PC-3 (cell line): Measurements from ENCODE around the gene HEXB. TPM values are rescaled to one million over a fixed set of nuclear protein-coding genes. Genes with fewer than 3 reads are reported as not detected.
A peak's percentile ranks its signal among the peaks of the same experiment; 100 is the strongest.

ENCODE experiments used
- ATAC-seq: fragments of 200-7000 bp; cut with Tn5 transposase; 2 replicates; pipeline ENCODE4 v1.9.1; 2020; ENCODE audit warnings: mild to moderate bottlenecking, moderate library complexity
- BruUV-seq: library from RNA; stranded (reverse); fragments of 400-500 nt; replicated peaks from 2 replicates; lab custom pipeline; 2021; lab: Mats Ljungman, UMichigan
- CTCF ChIA-PET: fragments of 300-600 bp; sonication (Branson Sonifier 250); formaldehyde crosslinking; loops from one replicate; lab custom pipeline; 2022; ENCODE audit warnings: antibody characterized with exemption; lab: Charles Lee
- POLR2A ChIA-PET: fragments of 300-600 bp; sonication (Branson Sonifier 250); formaldehyde crosslinking; loops from one replicate; lab custom pipeline; 2022; ENCODE audit warnings: antibody characterized with exemption; ENCODE audit not compliant: unreplicated experiment; lab: Charles Lee
- DNase-seq: peaks from one replicate; pipeline ENCODE4 v3.0.0-alpha.2; 2015
- H2AFZ ChIP-seq: fragments of 300-600 bp; sonication (generic); 2 replicates; pipeline ENCODE4 v1.6.0; 2016; ENCODE audit warnings: antibody characterized with exemption, low read length
- H3F3A ChIP-seq: fragments of 300-600 bp; sonication (generic); one replicate; pipeline ENCODE4 v1.6.0; 2017; ENCODE audit warnings: antibody characterized with exemption, low read length, control low read depth, mild to moderate bottlenecking; ENCODE audit not compliant: unreplicated experiment
- H3K27ac ChIP-seq: fragments of 300-600 bp; sonication (generic); 2 replicates; pipeline ENCODE4 v1.5.1; 2016; ENCODE audit warnings: mild to moderate bottlenecking, low read length
- H3K27me3 ChIP-seq: fragments of 300-600 bp; sonication (generic); 2 replicates; pipeline ENCODE4 v1.6.1; 2016; ENCODE audit warnings: low read length, mixed read lengths
- H3K36me3 ChIP-seq: fragments of 300-600 bp; sonication (generic); 2 replicates; pipeline ENCODE4 v1.6.1; 2016; ENCODE audit warnings: low read depth, mixed run types, low read length, mixed read lengths
- H3K4me1 ChIP-seq: fragments of 300-600 bp; sonication (generic); 2 replicates; pipeline ENCODE4 v1.5.1; 2016; ENCODE audit warnings: low read length; ENCODE audit not compliant: insufficient read depth
- H3K4me2 ChIP-seq: fragments of 300-600 bp; sonication (generic); 2 replicates; pipeline ENCODE4 v1.6.0; 2016; ENCODE audit warnings: low read length
- H3K4me3 ChIP-seq: fragments of 300-600 bp; sonication (generic); 2 replicates; pipeline ENCODE4 v1.5.1; 2016; ENCODE audit warnings: mild to moderate bottlenecking, low read length, mixed read lengths
- H3K79me2 ChIP-seq: fragments of 300-600 bp; sonication (generic); 2 replicates; pipeline ENCODE4 v1.6.1; 2017; ENCODE audit warnings: low read length, mixed read lengths
- H3K9ac ChIP-seq: fragments of 300-600 bp; sonication (generic); 2 replicates; pipeline ENCODE4 v1.6.0; 2016; ENCODE audit warnings: mild to moderate bottlenecking, low read length
- H3K9me2 ChIP-seq: fragments of 300-600 bp; sonication (generic); replicated peaks from 2 replicates; pipeline ENCODE4 v1.6.1; 2016; ENCODE audit warnings: mixed run types, low read length, mixed read lengths
- H3K9me3 ChIP-seq: fragments of 300-600 bp; sonication (generic); 2 replicates; pipeline ENCODE4 v1.6.1; 2016; ENCODE audit warnings: low read length, mixed read lengths
- H4K20me1 ChIP-seq: fragments of 300-600 bp; sonication (generic); 2 replicates; pipeline ENCODE4 v1.6.1; 2016; ENCODE audit warnings: low read length, mixed read lengths
- CTCF ChIP-seq: fragments of 300-600 bp; sonication (generic); conservative IDR thresholded peaks from 2 replicates; pipeline ENCODE4 v1.5.1; 2017; ENCODE audit warnings: antibody characterized with exemption, low read depth, mild to moderate bottlenecking, low read length
- EZH2 ChIP-seq: fragments of 300-600 bp; sonication (generic); IDR thresholded peaks from one replicate; pipeline ENCODE4 v1.6.1; 2017; ENCODE audit warnings: antibody characterized with exemption, mild to moderate bottlenecking, low read length; ENCODE audit not compliant: unreplicated experiment
- EZH2phosphoT487 ChIP-seq: fragments of 300-600 bp; sonication (generic); IDR thresholded peaks from 2 replicates; pipeline ENCODE4 v1.6.1; 2018; ENCODE audit warnings: mild to moderate bottlenecking, antibody characterized with exemption, low read length, borderline replicate concordance
- intact Hi-C: fragments of 100-400 bp; cut with micrococcal nuclease; formaldehyde crosslinking; loops from 2 replicates; pipeline ENCODE4 v1.9.0; 2023
- total RNA-seq: library from RNA; depleted of rRNA; stranded (reverse); fragments of >200 nt; gene quantifications from 2 replicates; pipeline ENCODE4 v1.2.3, GENCODE V29; 2014

HEXB gene
- total RNA-seq, 1 experiment from 2014 or later, result 91.5 TPM

GRCh38 chr5:74638970-74639806 lies 45.8 kb upstream of the HEXB start:
- Histone ChIP-seq H3K9me3 (no peaks in the 10 kb centered on the region), H3K27ac (peak overlapping the region; percentile 69), H3K9ac (peak overlapping the region; percentile 78), H3K79me2 (peaks cover 61% of the 10 kb centered on the region), H3K4me2 (peak overlapping the region; percentile 89), H3K36me3 (peaks cover 19% of the 10 kb centered on the region), H3K9me2 (no peaks in the 10 kb centered on the region), H3K4me3 (peak overlapping the region; percentile 91), H2AFZ (peak overlapping the region; percentile 73; the same call in 1 of the 2 replicates), H3F3A (peaks cover 6% of the 10 kb centered on the region), H3K4me1 (peaks cover 69% of the 10 kb centered on the region), H3K27me3 (no peaks in the 10 kb centered on the region), H4K20me1 (peaks cover 34% of the 10 kb centered on the region)
- no peak for TF ChIP-seq EZH2phosphoT487
- no peak for TF ChIP-seq EZH2
- no peak for TF ChIP-seq CTCF
- DNase-seq (peak; percentile 64), ATAC-seq (no peak)
- CTCF ChIA-PET, result interaction anchor here (1.0 kb wide), 1 partner anchor 96 kb away, joined by 5 read pairs; no protein-coding TSS in a partner anchor
- TSS peak; percentile 42 for BruUV-seq
- POLR2A ChIA-PET, result no interaction called here
- intact Hi-C loops, result loop anchor here (1.0 to 2.0 kb wide), 3 partner anchors 9 to 140 kb away; no protein-coding TSS in a partner anchor

GRCh38 chr5:74639807-74640449 lies 45.1 kb upstream of the HEXB start:
- peaks cover 55% of the 10 kb centered on the region for H3K79me2 ChIP-seq
- intact Hi-C loops, result loop anchor here (2.0 to 5.0 kb wide), 5 partner anchors 65 to 408 kb away; no protein-coding TSS in a partner anchor
- peaks cover 13% of the 10 kb centered on the region for H3K36me3 ChIP-seq
- H3K4me2 ChIP-seq, result peak overlapping the region; percentile 89
- CTCF ChIA-PET, result no interaction called here
- peak overlapping the region; percentile 69 for H3K27ac ChIP-seq
- H3K9ac ChIP-seq, result peak overlapping the region; percentile 78
- H3K9me2 ChIP-seq, result no peaks in the 10 kb centered on the region
- peaks cover 63% of the 10 kb centered on the region for H3K4me1 ChIP-seq
- H4K20me1 ChIP-seq, result peaks cover 33% of the 10 kb centered on the region
- ATAC-seq (peak; percentile 2), DNase-seq (peak; percentile 26)
- no peaks in the 10 kb centered on the region for H3K27me3 ChIP-seq
- H3F3A ChIP-seq, result peaks cover 6% of the 10 kb centered on the region
- TF ChIP-seq EZH2phosphoT487 (no peak), CTCF (no peak), EZH2 (no peak)
- H3K4me3 ChIP-seq, result peak overlapping the region; percentile 91
- peak overlapping the region; percentile 73; the same call in 1 of the 2 replicates for H2AFZ ChIP-seq
- POLR2A ChIA-PET, result interaction anchor here (0.5 to 1.0 kb wide), 3 partner anchors 197 to 544 kb away, joined by 4 to 9 read pairs (median 5); no protein-coding TSS in a partner anchor
- no peaks in the 10 kb centered on the region for H3K9me3 ChIP-seq
- no TSS peak for BruUV-seq
